Measurements from ENCODE around the gene CEBPB.

DNA sequence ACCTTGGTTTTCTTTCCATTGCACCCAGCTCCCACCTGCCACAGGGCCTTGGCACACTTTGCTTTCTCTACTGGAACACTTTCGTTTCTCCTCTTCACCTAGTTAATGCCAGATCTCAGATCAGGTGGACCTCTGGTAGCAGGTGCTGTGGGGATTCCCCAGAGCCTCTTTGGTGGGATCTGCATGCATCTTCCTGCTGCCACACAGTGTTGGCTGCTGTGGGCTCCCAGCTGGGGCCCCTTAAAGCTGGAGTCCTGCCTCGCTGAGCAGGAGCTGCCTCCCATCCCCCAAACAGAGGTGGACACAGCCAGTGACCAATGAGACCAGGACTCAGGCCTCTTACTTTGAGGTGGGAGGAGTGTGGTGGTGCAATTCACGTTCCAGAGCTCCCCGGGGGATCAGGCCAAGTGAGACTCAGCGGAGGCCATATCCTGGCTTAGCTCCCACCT is 28.4 kb downstream of the CEBPB start:
- TF ChIP-seq, protein P1, sequence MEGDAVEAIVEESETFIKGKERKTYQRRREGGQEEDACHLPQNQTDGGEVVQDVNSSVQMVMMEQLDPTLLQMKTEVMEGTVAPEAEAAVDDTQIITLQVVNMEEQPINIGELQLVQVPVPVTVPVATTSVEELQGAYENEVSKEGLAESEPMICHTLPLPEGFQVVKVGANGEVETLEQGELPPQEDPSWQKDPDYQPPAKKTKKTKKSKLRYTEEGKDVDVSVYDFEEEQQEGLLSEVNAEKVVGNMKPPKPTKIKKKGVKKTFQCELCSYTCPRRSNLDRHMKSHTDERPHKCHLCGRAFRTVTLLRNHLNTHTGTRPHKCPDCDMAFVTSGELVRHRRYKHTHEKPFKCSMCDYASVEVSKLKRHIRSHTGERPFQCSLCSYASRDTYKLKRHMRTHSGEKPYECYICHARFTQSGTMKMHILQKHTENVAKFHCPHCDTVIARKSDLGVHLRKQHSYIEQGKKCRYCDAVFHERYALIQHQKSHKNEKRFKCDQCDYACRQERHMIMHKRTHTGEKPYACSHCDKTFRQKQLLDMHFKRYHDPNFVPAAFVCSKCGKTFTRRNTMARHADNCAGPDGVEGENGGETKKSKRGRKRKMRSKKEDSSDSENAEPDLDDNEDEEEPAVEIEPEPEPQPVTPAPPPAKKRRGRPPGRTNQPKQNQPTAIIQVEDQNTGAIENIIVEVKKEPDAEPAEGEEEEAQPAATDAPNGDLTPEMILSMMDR (IDR thresholded peaks at IDR 0.05): no peak
- TF ChIP-seq POLR2A (IDR thresholded peaks at IDR 0.05): no peak

Data from heart left ventricle (tissue), 13 donors.